DOHH2 (cell line): ENCODE data around the gene TMEM106A.

ENCODE experiments used
- EZH2phosphoT487 ChIP-seq: fragments of 200-600 bp; sonication (generic); IDR thresholded peaks from 2 replicates; pipeline ENCODE4 v1.6.1; 2017; ENCODE audit warnings: borderline replicate concordance, mild to moderate bottlenecking, antibody characterized with exemption, low read length, moderate library complexity, mixed read lengths
- TF ChIP-seq, protein P1 (sequence below): fragments of 200-600 bp; sonication (generic); IDR thresholded peaks from one replicate; pipeline ENCODE4 v1.5.1; 2014; ENCODE audit warnings: antibody characterized with exemption, mild to moderate bottlenecking, low read depth, low read length; ENCODE audit not compliant: poor library complexity, severe bottlenecking

DNA sequence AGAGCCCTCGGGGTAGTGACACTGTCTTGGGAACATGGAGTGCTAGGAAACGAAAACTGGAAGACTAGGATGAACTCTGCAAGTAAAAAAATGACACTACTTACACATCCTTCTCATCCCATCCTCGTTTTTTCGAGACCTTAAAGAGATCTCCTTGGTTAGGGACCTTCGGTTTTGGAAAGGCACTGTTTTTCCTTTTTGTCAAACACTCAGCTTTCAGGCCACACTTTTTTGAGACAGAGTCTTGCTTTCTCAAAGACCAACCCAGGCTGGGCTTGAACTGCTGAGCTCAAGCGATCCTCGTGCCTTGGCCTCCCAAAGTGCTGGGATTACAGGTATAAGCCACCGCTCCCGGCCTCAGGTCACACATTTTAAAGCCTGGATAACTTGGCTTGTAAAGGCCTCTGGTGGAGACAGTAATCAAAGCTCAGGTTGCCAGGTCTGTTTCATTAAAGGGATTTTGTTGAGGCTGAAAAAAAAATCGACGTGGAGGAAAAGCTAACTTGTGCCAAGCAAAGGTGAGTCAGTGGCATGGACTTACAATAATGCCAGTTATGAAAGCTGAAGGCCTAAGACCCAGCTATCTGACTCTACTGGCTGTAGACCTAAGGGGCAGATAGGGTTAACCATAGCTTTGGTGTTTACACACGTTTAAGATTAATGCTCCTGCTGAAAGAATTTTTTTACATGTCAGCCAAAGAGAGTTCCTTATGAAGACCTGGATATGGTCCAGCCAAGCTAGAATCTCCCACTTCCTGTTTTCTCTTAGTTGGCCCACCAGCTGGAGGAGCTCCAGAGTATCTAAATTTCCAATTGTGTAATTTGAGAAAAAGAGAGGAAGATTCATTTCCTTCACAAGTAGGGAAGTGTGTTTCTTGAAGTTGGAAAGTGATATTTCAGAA lies 39.8 kb upstream of the TMEM106A start:
- TF ChIP-seq, protein P1, sequence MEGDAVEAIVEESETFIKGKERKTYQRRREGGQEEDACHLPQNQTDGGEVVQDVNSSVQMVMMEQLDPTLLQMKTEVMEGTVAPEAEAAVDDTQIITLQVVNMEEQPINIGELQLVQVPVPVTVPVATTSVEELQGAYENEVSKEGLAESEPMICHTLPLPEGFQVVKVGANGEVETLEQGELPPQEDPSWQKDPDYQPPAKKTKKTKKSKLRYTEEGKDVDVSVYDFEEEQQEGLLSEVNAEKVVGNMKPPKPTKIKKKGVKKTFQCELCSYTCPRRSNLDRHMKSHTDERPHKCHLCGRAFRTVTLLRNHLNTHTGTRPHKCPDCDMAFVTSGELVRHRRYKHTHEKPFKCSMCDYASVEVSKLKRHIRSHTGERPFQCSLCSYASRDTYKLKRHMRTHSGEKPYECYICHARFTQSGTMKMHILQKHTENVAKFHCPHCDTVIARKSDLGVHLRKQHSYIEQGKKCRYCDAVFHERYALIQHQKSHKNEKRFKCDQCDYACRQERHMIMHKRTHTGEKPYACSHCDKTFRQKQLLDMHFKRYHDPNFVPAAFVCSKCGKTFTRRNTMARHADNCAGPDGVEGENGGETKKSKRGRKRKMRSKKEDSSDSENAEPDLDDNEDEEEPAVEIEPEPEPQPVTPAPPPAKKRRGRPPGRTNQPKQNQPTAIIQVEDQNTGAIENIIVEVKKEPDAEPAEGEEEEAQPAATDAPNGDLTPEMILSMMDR = peak; percentile 47
- TF ChIP-seq EZH2phosphoT487 = no peak
